Stimulated activated CD4-positive, alpha-beta T cell treated with anti-CD3 and anti-CD28 coated beads, Interleukin-2, amount 100 ng/mL, for 4 hours (primary cell): ENCODE results near the gene RPSA.
"Not testable (repeated sequence)": the region's sequence is repeated elsewhere in the genome, so short reads cannot be mapped to it uniquely, and the experiment has no call there.

ENCODE experiments used
- DNase-seq: peaks from one replicate; pipeline ENCODE4 v3.0.0-alpha.2; 2020; ENCODE audit warnings: low read depth

Gene RPSA

DNA sequence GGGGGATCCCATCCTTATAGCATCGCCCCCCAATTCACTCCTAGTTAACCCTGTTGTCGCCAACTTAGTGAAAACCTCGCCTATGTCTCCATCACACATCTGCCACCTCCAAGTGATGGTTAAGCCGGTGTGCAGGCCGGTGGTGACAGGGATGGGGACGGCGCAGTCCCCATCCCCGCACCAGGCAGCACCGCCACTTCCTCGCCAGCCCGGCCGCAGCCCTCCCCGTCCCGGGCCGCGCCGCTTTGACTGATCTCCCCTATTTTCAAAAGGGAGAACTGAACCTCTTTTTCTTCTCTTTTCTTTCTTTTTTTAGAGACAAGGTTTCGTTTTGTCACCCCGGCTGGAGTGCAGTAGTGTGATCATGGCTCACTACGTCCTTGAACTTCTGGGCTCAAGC lies 49.6 kb downstream of the RPSA start:
- DNase-seq: no peak

DNA sequence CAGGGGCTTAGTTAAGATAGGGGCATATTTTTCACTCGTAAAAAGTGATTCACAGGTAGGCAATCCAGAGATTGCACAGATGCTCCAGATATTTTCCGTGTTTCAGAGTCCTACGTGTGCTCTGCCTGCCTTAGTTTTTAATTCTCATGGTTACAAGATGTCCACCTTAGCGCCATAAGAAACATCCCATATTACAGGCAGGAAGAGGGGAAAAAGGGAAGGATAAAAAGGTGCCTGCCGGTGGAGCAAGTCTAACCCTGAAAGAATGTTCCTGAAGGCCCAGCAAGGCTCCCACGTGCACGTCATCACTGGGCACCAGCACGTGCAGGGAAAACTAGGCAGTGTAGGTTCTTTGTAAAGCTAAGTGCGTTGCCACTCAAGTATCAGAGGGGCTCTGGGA lies 50.8 kb downstream of the RPSA start:
- DNase-seq: no peak

DNA sequence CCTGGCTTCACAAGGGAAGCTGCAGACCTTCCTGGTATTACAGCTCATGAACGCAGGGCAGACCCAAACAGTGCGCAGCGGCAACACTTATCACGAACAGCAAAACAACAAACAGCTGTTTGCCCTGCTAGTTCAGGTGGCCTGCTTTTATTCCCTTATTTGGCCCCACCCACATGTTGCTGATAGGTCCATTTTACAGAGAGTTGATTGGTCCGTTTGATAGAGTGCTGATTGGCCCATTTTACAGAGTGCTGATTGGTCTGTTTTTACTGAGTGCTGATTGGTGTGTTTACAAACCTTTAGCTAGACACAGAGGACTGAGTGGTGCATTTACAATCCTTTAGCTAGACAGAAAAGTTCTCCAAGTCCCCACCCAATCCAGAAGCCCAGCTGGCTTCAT lies 52.1 kb downstream of the RPSA start:
- DNase-seq: not testable (repeated sequence)

DNA sequence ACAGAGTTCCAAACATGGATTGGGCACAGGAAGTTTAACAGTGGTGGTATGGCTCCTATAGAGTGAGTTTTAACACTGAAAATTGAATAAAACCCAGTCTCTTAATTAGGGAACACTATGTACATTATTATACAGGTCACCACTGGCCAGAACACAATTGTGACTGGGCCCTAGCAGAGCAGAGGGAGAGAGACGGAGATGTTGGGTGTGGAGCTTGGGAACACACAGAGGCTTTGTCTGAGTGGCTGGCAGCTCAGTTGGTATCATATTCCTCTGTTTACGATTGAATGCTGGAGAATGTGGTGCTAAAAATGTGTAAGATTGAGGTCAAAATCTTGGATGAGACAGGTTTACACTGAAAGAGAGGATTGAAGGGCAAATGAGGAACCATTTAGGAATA lies 54.2 kb downstream of the RPSA start:
- no peak for DNase-seq
